Mesenchymal stem cell (in vitro differentiated cells and primary cell): ENCODE results near the gene PHETA2.

ENCODE experiments used
- DNase-seq: peaks from one replicate; pipeline ENCODE4 v3.0.0-alpha.2; 2013
- H2AFZ ChIP-seq: one replicate; pipeline ENCODE4 v1.6.1; 2013; ENCODE audit warnings: low read depth, mild to moderate bottlenecking, control low read depth, inconsistent platforms, low read length, moderate library complexity
- H2AK5ac ChIP-seq: 2 replicates; pipeline ENCODE4 v1.6.1; 2013; ENCODE audit warnings: low read length, moderate library complexity, mild to moderate bottlenecking, inconsistent platforms; ENCODE audit not compliant: severe bottlenecking
- H2BK120ac ChIP-seq: one replicate; pipeline ENCODE4 v1.6.1; 2013; ENCODE audit warnings: low read depth, mild to moderate bottlenecking, inconsistent platforms, low read length, moderate library complexity
- H2BK12ac ChIP-seq, 2 experiments: one replicate each; pipeline ENCODE4 v1.6.1; 2013; ENCODE audit warnings: inconsistent platforms in 2 of 2, low read length in 2 of 2, mild to moderate bottlenecking in 2 of 2, moderate library complexity in 2 of 2, control low read depth in 1 of 2
- H2BK15ac ChIP-seq: one replicate; pipeline ENCODE4 v1.6.1; 2013; ENCODE audit warnings: mild to moderate bottlenecking, low read depth, inconsistent platforms; ENCODE audit not compliant: poor library complexity, severe bottlenecking
- H2BK5ac ChIP-seq: 2 replicates; pipeline ENCODE4 v1.6.1; 2013; ENCODE audit warnings: low read depth, mild to moderate bottlenecking, low read length, control low read depth, inconsistent platforms; ENCODE audit not compliant: poor library complexity, severe bottlenecking
- H3K14ac ChIP-seq, 2 experiments: one replicate each; pipeline ENCODE4 v1.6.1; 2013; ENCODE audit warnings: inconsistent platforms in 2 of 2, low read length in 2 of 2, control low read depth in 1 of 2, mild to moderate bottlenecking in 1 of 2, moderate library complexity in 1 of 2
- H3K18ac ChIP-seq, 2 experiments: one replicate each; pipeline ENCODE4 v1.6.1; 2013; ENCODE audit warnings: inconsistent platforms in 2 of 2, low read length in 2 of 2, control low read depth in 1 of 2, low read depth in 1 of 2, mild to moderate bottlenecking in 1 of 2
- H3K23ac ChIP-seq, 2 experiments: one replicate each; pipeline ENCODE4 v1.6.1; 2013; ENCODE audit warnings: inconsistent platforms in 2 of 2, low read length in 2 of 2, mild to moderate bottlenecking in 2 of 2, moderate library complexity in 2 of 2, control low read depth in 1 of 2
- H3K27ac ChIP-seq: 2 replicates; pipeline ENCODE4 v1.5.1; 2013; ENCODE audit warnings: mild to moderate bottlenecking, moderate library complexity, low read length, control low read depth, inconsistent platforms; ENCODE audit not compliant: poor library complexity, severe bottlenecking
- H3K27me3 ChIP-seq, 2 experiments: 2 replicates each; pipeline versions ENCODE4 v1.6.1 to v1.7.0; 2013; ENCODE audit warnings: low read length in 2 of 2, mild to moderate bottlenecking in 2 of 2, moderate library complexity in 2 of 2, control low read depth in 1 of 2, inconsistent platforms in 1 of 2; ENCODE audit not compliant: control insufficient read depth in 1 of 2, insufficient read depth in 1 of 2
- H3K36me3 ChIP-seq, 2 experiments: 2 replicates each; pipeline versions ENCODE4 v1.6.1 to v1.7.0; 2013; ENCODE audit warnings: low read length in 2 of 2, control low read depth in 1 of 2, inconsistent platforms in 1 of 2, low read depth in 1 of 2, mild to moderate bottlenecking in 1 of 2; ENCODE audit not compliant: insufficient read depth in 2 of 2, control insufficient read depth in 1 of 2
- H3K4ac ChIP-seq, 2 experiments: one replicate each; pipeline ENCODE4 v1.6.1; 2013; ENCODE audit warnings: inconsistent platforms in 2 of 2, low read length in 2 of 2, mild to moderate bottlenecking in 2 of 2, moderate library complexity in 2 of 2, control low read depth in 1 of 2, low read depth in 1 of 2
- H3K4me1 ChIP-seq: 2 replicates; pipeline ENCODE4 v1.6.1; 2013; ENCODE audit warnings: low read depth, low read length, control low read depth; ENCODE audit not compliant: control insufficient read depth, insufficient read depth
- H3K4me2 ChIP-seq: 2 replicates; pipeline ENCODE4 v1.6.1; 2013; ENCODE audit warnings: low read length, mild to moderate bottlenecking, inconsistent platforms; ENCODE audit not compliant: poor library complexity, severe bottlenecking
- H3K4me3 ChIP-seq, 2 experiments: 2 replicates each; pipeline versions ENCODE4 v1.5.1 to v1.7.0; 2013; ENCODE audit warnings: low read length in 2 of 2, mild to moderate bottlenecking in 2 of 2, control low read depth in 1 of 2, low read depth in 1 of 2; ENCODE audit not compliant: insufficient read depth in 1 of 2
- H3K79me1 ChIP-seq: replicated peaks from 2 replicates; pipeline ENCODE4 v1.6.1; 2013; ENCODE audit warnings: mild to moderate bottlenecking, control low read depth, low read length, inconsistent platforms; ENCODE audit not compliant: poor library complexity, severe bottlenecking
- H3K9ac ChIP-seq: 2 replicates; pipeline ENCODE4 v1.7.0; 2013; ENCODE audit warnings: mild to moderate bottlenecking, low read length, moderate library complexity
- H3K9me3 ChIP-seq: 2 replicates; pipeline ENCODE4 v1.7.0; 2013; ENCODE audit warnings: mild to moderate bottlenecking, low read length; ENCODE audit not compliant: control insufficient read depth
- H4K8ac ChIP-seq: one replicate; pipeline ENCODE4 v1.6.1; 2013; ENCODE audit warnings: inconsistent platforms, mild to moderate bottlenecking, low read length, moderate library complexity
- H4K91ac ChIP-seq: one replicate; pipeline ENCODE4 v1.6.1; 2013; ENCODE audit warnings: mild to moderate bottlenecking, low read length, inconsistent platforms
- WGBS: methylation state at CpG from one replicate; pipeline ENCODE4 v1.1.7; 2013; ENCODE audit warnings: mixed read lengths; 5-methylcytosine and 5-hydroxymethylcytosine counted together

The PHETA2 gene

DNA sequence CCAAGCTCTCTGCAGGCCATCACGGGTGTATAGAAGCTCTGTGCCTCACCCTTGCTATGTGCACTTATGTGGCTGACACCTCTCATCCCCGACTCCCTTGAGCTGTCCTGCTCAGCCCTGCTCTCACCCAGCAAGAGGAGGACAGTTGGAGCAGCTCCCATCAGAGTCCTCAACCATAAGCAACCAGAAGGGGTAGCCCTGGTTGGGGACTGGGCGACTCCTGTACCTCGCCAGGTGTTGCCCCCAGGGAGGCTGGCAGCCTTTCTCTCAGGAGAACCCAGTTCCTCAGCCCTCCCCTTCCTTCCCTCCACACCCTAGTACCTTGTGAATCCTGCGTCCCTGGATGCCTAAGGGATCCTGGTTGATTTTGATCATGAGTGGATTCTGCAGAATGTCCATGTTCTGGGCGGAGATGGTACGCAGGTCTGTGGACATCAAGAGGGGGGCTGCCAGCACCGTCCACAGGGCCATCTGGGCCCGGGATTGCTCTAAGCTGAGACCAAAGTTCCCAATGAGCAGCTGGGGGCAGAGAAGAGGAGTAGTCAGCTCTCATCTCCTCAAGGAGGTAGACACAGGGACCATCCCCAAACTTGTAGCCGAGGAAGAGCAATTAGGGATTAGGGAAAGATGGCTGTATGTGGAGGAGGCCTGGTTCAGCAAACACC lies 11.4 kb upstream of the PHETA2 start:
- peaks cover 52 to 69% of the 10 kb centered on the region in 2 experiments for H3K36me3 ChIP-seq
- no peak overlapping the region for H2AFZ ChIP-seq
- H3K27ac ChIP-seq: no peak overlapping the region
- WGBS: 96% methylated on average over 7 of the region's 10 CpGs
- no peaks in the 10 kb centered on the region for H3K79me1 ChIP-seq
- peaks cover 3% of the 10 kb centered on the region for H3K9me3 ChIP-seq
- no peak for DNase-seq
- no peak overlapping the region for H2AK5ac ChIP-seq
- no peaks in the 10 kb centered on the region for H3K27me3 ChIP-seq
- H4K8ac ChIP-seq: no peak overlapping the region
- H3K4me2 ChIP-seq: no peak overlapping the region
- no peak overlapping the region for H4K91ac ChIP-seq
- H3K9ac ChIP-seq: no peak overlapping the region
- no peak overlapping the region for H3K4ac ChIP-seq
- no peaks in the 10 kb centered on the region for H3K4me1 ChIP-seq
- H2BK15ac ChIP-seq: peak overlapping the region; percentile 57
- H3K18ac ChIP-seq: no peak overlapping the region
- H2BK12ac ChIP-seq: no peak overlapping the region
- H2BK120ac ChIP-seq: no peak overlapping the region
- H3K4me3 ChIP-seq: no peak overlapping the region
- no peak overlapping the region for H2BK5ac ChIP-seq
- H3K14ac ChIP-seq: no peak overlapping the region
- H3K23ac ChIP-seq: no peak overlapping the region

DNA sequence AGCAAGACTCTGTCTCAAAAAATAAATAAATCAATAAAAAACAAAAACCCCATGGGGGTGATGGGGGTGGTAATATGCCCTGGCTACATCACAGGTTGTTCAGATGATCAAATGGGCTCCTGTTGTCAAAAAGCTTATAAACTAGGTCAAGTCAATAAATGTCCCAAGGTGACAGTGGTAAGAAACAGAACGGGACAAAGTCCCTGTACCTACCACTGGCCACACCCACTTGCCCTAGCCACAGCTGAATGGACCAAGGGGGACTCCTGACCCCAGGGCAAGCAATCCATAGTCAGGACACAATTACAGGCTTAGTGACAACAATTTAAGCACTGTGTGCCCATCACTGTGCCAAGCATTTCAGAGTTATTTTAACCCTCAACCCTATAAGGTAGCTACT lies 9.4 kb upstream of the PHETA2 start:
- H2AK5ac ChIP-seq: no peak overlapping the region
- no peak overlapping the region for H3K14ac ChIP-seq
- no peak overlapping the region for H2BK15ac ChIP-seq
- H3K9me3 ChIP-seq: no peaks in the 10 kb centered on the region
- no peak for DNase-seq
- no peaks in the 10 kb centered on the region for H3K4me1 ChIP-seq
- H3K9ac ChIP-seq: no peak overlapping the region
- no peak overlapping the region for H3K4ac ChIP-seq
- peaks cover 58 to 64% of the 10 kb centered on the region in 2 experiments for H3K36me3 ChIP-seq
- H2AFZ ChIP-seq: no peak overlapping the region
- H4K8ac ChIP-seq: no peak overlapping the region
- peaks cover 3% of the 10 kb centered on the region for H3K79me1 ChIP-seq
- H3K23ac ChIP-seq: no peak overlapping the region
- H3K4me2 ChIP-seq: no peak overlapping the region
- no peak overlapping the region for H2BK120ac ChIP-seq
- no peak overlapping the region for H2BK12ac ChIP-seq
- no peak overlapping the region for H4K91ac ChIP-seq
- H3K27ac ChIP-seq: no peak overlapping the region
- H3K4me3 ChIP-seq: no peak overlapping the region
- no peaks in the 10 kb centered on the region for H3K27me3 ChIP-seq
- no peak overlapping the region for H3K18ac ChIP-seq
- 98% methylated on average over 1 of the region's 1 CpG for WGBS
- H2BK5ac ChIP-seq: no peak overlapping the region

DNA sequence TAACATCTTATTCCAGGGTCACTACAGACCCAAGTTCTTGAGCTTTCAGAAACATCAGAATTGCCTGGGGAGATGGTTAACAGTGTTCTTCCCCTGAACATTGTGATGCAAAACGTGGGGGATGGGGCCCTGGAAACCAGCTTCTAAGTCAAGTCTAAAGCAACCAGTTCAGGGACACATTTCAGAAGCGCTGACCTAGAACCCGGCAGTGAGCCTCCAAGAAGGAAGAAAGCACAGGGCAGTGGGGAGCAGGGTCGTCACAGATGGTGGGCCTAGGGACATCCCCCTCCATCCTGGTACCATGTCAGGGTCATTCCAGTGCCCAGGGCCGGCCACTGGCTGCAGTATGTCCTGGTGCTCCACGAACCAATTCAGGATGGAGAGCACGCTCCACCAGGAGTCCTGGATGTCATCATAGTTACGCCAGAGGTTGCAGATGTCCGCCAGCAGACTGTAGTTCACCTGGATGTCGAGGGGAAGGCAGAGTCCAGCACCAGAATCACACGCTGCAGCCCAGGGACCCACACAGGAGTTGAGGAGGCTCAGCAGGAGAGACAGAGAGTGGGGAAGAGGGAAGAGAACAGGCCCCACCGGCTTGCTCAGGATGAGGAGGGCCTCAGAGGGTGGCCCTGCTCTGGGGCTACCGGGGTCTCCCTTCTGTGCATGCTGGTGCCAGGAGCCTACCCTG lies 8.5 kb upstream of the PHETA2 start:
- H2BK5ac ChIP-seq: no peak overlapping the region
- no peaks in the 10 kb centered on the region for H3K9me3 ChIP-seq
- H3K4me1 ChIP-seq: peaks cover 6% of the 10 kb centered on the region
- no peaks in the 10 kb centered on the region for H3K27me3 ChIP-seq
- H4K91ac ChIP-seq: no peak overlapping the region
- no peak overlapping the region for H2BK12ac ChIP-seq
- no peak overlapping the region for H2AFZ ChIP-seq
- no peak overlapping the region for H3K4me2 ChIP-seq
- H2AK5ac ChIP-seq: no peak overlapping the region
- H2BK120ac ChIP-seq: no peak overlapping the region
- H3K14ac ChIP-seq: no peak overlapping the region
- H3K4ac ChIP-seq: no peak overlapping the region
- 86% methylated on average over 13 of the region's 13 CpGs for WGBS
- H3K27ac ChIP-seq: no peak overlapping the region
- H2BK15ac ChIP-seq: no peak overlapping the region
- H3K79me1 ChIP-seq: peaks cover 6% of the 10 kb centered on the region
- no peak overlapping the region for H3K23ac ChIP-seq
- no peak overlapping the region for H3K9ac ChIP-seq
- H4K8ac ChIP-seq: no peak overlapping the region
- H3K4me3 ChIP-seq: no peak overlapping the region
- peaks cover 49 to 55% of the 10 kb centered on the region in 2 experiments for H3K36me3 ChIP-seq
- no peak overlapping the region for H3K18ac ChIP-seq
- DNase-seq: no peak

DNA sequence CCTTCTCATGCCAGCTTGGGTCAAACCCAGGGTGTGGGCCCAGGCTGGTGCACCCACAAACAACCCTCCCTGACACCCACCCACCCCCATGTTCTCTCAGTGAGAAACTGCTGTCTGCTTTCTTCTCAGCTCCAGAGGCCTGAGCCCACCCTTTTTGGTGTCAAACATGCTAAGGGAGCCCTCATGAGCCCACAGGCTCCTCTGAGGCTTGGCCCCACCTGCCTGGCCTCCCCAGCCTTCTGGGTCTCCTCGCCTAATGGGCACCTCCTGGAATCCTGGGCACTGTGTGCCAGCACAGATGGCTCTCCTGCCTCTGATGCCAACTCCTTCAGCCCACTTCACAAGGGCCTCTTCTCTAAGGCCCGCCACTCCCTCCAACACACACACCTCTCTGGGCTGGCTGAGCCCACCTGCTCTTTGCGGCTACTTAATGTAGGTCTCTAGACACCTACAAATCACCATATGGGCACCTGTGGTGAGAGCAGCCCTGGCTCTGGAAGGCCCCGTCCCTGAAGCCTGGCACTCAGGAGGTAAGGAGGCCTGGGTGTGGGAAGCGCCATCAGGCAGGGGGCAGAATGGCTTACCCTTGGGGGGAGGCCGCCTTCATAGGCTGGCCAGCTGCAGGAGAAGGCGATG lies 7.8 kb upstream of the PHETA2 start:
- H2BK120ac ChIP-seq: no peak overlapping the region
- H3K36me3 ChIP-seq: peaks cover 42 to 48% of the 10 kb centered on the region in 2 experiments
- WGBS: 94% methylated on average over 6 of the region's 7 CpGs

More for the DNA sequence above, 7.8 kb upstream of the PHETA2 start:
- DNase-seq: no peak
- no peak overlapping the region for H3K23ac ChIP-seq
- peaks cover 6% of the 10 kb centered on the region for H3K79me1 ChIP-seq
- H2BK5ac ChIP-seq: no peak overlapping the region
- H4K8ac ChIP-seq: no peak overlapping the region
- H3K18ac ChIP-seq: no peak overlapping the region
- H3K4ac ChIP-seq: no peak overlapping the region
- no peak overlapping the region for H4K91ac ChIP-seq
- H3K4me3 ChIP-seq: no peak overlapping the region
- no peak overlapping the region for H3K4me2 ChIP-seq
- H3K27ac ChIP-seq: no peak overlapping the region
- H2AK5ac ChIP-seq: no peak overlapping the region
- H3K9me3 ChIP-seq: no peaks in the 10 kb centered on the region
- H3K27me3 ChIP-seq: no peaks in the 10 kb centered on the region
- H2AFZ ChIP-seq: no peak overlapping the region
- no peak overlapping the region for H2BK15ac ChIP-seq
- no peak overlapping the region for H3K14ac ChIP-seq
- H2BK12ac ChIP-seq: no peak overlapping the region
- H3K9ac ChIP-seq: no peak overlapping the region
- peaks cover 9% of the 10 kb centered on the region for H3K4me1 ChIP-seq
